Kidney (tissue), 14 donors: ENCODE measurements around the gene PID1. TPM values are rescaled to one million over a fixed set of nuclear protein-coding genes. Genes with fewer than 3 reads are reported as not detected.

ENCODE experiments used
- DNase-seq, 5 donors: peaks; one replicate each; pipeline ENCODE4 v3.0.0-alpha.2; 2013 to 2020
- FAIRE-seq: peaks from 2 replicates; lab custom pipeline; 2012; peaks lifted over from hg19 to GRCh38; lab: Jason Lieb, UNC
- H3K27ac ChIP-seq, 2 donors: one replicate each; pipeline ENCODE4 v1.7.0; 2013; ENCODE audit warnings: low read depth in 2 of 2, low read length in 2 of 2, inconsistent platforms in 1 of 2
- H3K27me3 ChIP-seq: one replicate; pipeline ENCODE4 v1.7.1; 2013; ENCODE audit warnings: low read length, inconsistent platforms; ENCODE audit not compliant: control insufficient read depth, insufficient read depth
- H3K36me3 ChIP-seq, 3 donors: one replicate each; pipeline versions ENCODE4 v1.7.0 to v1.7.1; 2013; ENCODE audit warnings: low read length in 3 of 3, control low read depth in 1 of 3, inconsistent platforms in 1 of 3; ENCODE audit not compliant: insufficient read depth in 3 of 3, control insufficient read depth in 2 of 3
- H3K4me1 ChIP-seq, 3 donors: one replicate each; pipeline versions ENCODE4 v1.7.0 to v1.7.1; 2013; ENCODE audit warnings: low read length in 3 of 3, inconsistent platforms in 1 of 3, low read depth in 1 of 3; ENCODE audit not compliant: control insufficient read depth in 2 of 3, insufficient read depth in 2 of 3
- H3K4me3 ChIP-seq, 3 donors: one replicate each; pipeline versions ENCODE4 v1.7.0 to v1.8.1; 2013; ENCODE audit warnings: low read length in 3 of 3, control low read depth in 1 of 3, inconsistent platforms in 1 of 3
- H3K9ac ChIP-seq, 3 donors: one replicate each; pipeline versions ENCODE4 v1.7.0 to v1.7.1; 2013; ENCODE audit warnings: low read length in 3 of 3, control low read depth in 1 of 3, inconsistent platforms in 1 of 3
- H3K9me3 ChIP-seq, 3 donors: one replicate each; pipeline versions ENCODE4 v1.7.0 to v1.7.1; 2013; ENCODE audit warnings: low read length in 3 of 3, control low read depth in 1 of 3, inconsistent platforms in 1 of 3; ENCODE audit not compliant: control insufficient read depth in 2 of 3, insufficient read depth in 1 of 3
- intact Hi-C: fragments of 100-400 bp; cut with DNase I; formaldehyde crosslinking; loops from one replicate; pipeline ENCODE4 v1.11.1; 2022
- polyA plus RNA-seq: library from polyadenylated mRNA; stranded (reverse); fragments of 350-450 nt; fragmentation: Illumina TruSeq; extraction: RNeasy Lipid Tissue Mini Kit (QIAGEN cat#74804); gene quantifications from one replicate; pipeline ENCODE4 v1.2.3, GENCODE V29; 2014; ENCODE audit warnings: low read depth, low replicate concordance; ENCODE audit not compliant: insufficient read depth
- total RNA-seq: library from RNA; stranded (reverse); fragmentation: NEBNext Ultra II Directional; extraction: Animal tissue kit (Norgen Biotek cat#: 25700); gene quantifications from one replicate; pipeline ENCODE4 v1.2.1, GENCODE V29; 2021
- TF ChIP-seq, protein P1 (sequence below): IDR thresholded peaks from 3 replicates; pipeline ENCODE4 v1.5.1; 2012; ENCODE audit warnings: mild to moderate bottlenecking, moderate library complexity, borderline replicate concordance; ENCODE audit not compliant: insufficient read depth; ENCODE audit errors: extremely low read depth
- donor health status: control.
- donor health status: control.
- donor health status: control.
- donor health status: control.
- donor health status: control.
- donor health status: DM: yes; HTN: yes; CAD: no.
- donor health status: Normal renal cell carcinoma (clear cell type).

PID1 gene
- total and polyA plus RNA-seq, 2 donors from 2014 or later = 2.1 to 9.4 TPM

DNA sequence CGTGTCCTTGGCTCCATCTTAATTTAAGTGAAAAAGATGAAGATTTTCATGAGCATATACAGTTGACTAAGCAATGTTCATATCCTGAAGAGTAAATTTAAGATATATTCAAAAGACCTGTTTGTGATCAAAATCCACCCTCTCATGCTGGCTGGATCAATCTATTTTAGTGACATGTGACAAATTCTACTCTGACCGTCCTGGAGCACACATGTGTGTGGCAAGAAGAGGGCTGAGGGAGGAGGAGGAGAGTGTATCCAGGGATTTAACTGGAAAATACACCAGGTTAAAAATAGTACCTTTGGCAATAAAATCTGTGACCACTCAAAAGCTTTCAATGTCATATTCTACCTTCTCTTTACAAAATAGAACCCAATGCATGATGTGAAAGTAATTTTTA lies 228.7 kb downstream of the PID1 start:
- no peak overlapping the region for H3K4me3 ChIP-seq
- DNase-seq = no peak
- H3K9me3 ChIP-seq = no peaks in the 10 kb centered on the region
- no peak overlapping the region for H3K9ac ChIP-seq
- H3K27me3 ChIP-seq = no peaks in the 10 kb centered on the region
- FAIRE-seq = no peak
- H3K36me3 ChIP-seq = no peaks in the 10 kb centered on the region
- TF ChIP-seq, protein P1, sequence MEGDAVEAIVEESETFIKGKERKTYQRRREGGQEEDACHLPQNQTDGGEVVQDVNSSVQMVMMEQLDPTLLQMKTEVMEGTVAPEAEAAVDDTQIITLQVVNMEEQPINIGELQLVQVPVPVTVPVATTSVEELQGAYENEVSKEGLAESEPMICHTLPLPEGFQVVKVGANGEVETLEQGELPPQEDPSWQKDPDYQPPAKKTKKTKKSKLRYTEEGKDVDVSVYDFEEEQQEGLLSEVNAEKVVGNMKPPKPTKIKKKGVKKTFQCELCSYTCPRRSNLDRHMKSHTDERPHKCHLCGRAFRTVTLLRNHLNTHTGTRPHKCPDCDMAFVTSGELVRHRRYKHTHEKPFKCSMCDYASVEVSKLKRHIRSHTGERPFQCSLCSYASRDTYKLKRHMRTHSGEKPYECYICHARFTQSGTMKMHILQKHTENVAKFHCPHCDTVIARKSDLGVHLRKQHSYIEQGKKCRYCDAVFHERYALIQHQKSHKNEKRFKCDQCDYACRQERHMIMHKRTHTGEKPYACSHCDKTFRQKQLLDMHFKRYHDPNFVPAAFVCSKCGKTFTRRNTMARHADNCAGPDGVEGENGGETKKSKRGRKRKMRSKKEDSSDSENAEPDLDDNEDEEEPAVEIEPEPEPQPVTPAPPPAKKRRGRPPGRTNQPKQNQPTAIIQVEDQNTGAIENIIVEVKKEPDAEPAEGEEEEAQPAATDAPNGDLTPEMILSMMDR = no peak
- no peak overlapping the region for H3K27ac ChIP-seq
- intact Hi-C loops = no loop called here
- no peaks in the 10 kb centered on the region for H3K4me1 ChIP-seq

DNA sequence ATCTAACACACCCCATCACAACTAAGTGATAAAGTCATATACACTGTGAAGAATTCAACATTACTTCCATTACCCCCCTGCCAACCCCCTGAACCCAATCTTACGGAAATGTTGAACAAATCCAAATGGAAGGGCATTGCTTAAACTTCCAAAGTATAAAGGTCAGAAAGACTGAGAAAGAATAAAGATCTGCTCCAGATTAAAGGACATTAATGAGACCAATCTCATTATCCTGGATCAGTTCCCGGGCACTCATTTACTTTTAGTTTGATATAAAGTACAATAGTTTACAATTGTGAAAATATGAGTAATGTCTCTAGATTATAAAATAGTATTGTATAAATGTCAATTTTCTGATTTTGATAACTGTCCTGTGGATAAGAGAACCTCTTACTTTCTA lies 229.4 kb downstream of the PID1 start:
- FAIRE-seq (no peak), DNase-seq (no peak)
- no peaks in the 10 kb centered on the region for H3K4me1 ChIP-seq
- intact Hi-C loops = no loop called here
- no peak overlapping the region for H3K4me3 ChIP-seq
- no peak overlapping the region for H3K9ac ChIP-seq
- H3K9me3 ChIP-seq = no peaks in the 10 kb centered on the region
- no peaks in the 10 kb centered on the region for H3K27me3 ChIP-seq
- H3K27ac ChIP-seq = no peak overlapping the region
- TF ChIP-seq, protein P1 = no peak
- no peaks in the 10 kb centered on the region for H3K36me3 ChIP-seq

DNA sequence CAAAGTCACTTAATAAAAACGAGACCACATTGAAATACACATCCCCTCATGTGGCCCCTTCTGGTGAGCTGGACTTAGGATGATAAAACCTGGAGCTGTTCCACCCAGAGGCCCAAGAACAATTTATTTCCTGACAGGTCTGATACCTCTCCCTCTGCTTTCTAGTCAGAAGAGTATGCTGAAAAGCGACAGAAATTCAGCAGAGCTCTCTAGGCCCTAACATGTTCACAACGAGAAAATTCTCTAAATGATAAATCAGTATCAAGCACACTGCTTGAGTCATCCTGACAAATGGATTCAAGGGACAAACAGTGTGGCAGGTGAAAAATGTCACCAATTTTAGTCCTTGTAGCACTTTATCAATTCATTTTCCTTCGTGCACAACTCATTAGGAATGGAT lies 233.5 kb downstream of the PID1 start:
- TF ChIP-seq, protein P1 = no peak
- H3K4me3 ChIP-seq = no peak overlapping the region
- H3K27me3 ChIP-seq = no peaks in the 10 kb centered on the region
- no peaks in the 10 kb centered on the region for H3K9me3 ChIP-seq
- H3K9ac ChIP-seq = no peak overlapping the region
- DNase-seq (no peak), FAIRE-seq (no peak)
- H3K27ac ChIP-seq = no peak overlapping the region
- H3K36me3 ChIP-seq = no peaks in the 10 kb centered on the region
- intact Hi-C loops = no loop called here
- H3K4me1 ChIP-seq = no peaks in the 10 kb centered on the region

DNA sequence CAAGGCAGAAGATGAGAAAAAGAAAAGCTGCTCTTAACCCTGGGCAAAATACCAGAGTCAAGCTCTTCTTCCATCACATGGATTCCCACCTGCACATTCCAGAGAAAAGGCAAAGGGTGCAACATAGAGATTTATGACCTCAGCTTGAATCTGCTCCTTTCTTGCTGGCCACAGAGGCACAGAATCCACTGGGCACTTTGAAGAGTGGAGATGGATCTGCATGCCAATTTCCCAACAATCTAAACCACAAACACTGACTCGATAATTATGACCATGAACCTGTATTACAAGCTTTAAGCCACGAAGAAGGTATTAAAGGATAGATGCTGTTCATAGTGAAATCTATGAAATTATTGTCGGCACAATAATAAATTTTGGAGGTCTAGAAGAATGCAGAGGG lies 237.3 kb downstream of the PID1 start:
- TF ChIP-seq, protein P1 = no peak
- Histone ChIP-seq H3K27me3 (no peaks in the 10 kb centered on the region), H3K4me1 (no peaks in the 10 kb centered on the region), H3K36me3 (no peaks in the 10 kb centered on the region), H3K9me3 (no peaks in the 10 kb centered on the region), H3K27ac (no peak overlapping the region), H3K4me3 (no peak overlapping the region), H3K9ac (no peak overlapping the region)
- FAIRE-seq = no peak
- intact Hi-C loops = no loop called here
- DNase-seq = no peak
